Smooth muscle cell (in vitro differentiated cells): ENCODE data around the gene CISH. TPM values are rescaled to one million over a fixed set of nuclear protein-coding genes. Genes with fewer than 3 reads are reported as not detected.
A peak's percentile ranks its signal among the peaks of the same experiment; 100 is the strongest.

Experiments
- DNase-seq: peaks from one replicate; lab custom pipeline; 2025; ENCODE audit not compliant: unreplicated experiment; lab: John Stamatoyannopoulos, UW
- H2AFZ ChIP-seq: fragments of 200-600 bp; sonication (generic); 2 replicates; pipeline ENCODE4 v1.6.0; 2016; ENCODE audit warnings: antibody characterized with exemption, low read depth, mild to moderate bottlenecking
- H3F3A ChIP-seq: fragments of 200-600 bp; sonication (generic); 2 replicates; pipeline ENCODE4 v1.6.0; 2017; ENCODE audit warnings: antibody characterized with exemption, low read depth
- H3K27ac ChIP-seq: fragments of 200-600 bp; sonication (generic); 2 replicates; pipeline ENCODE4 v1.5.1; 2016; ENCODE audit warnings: low read depth, mild to moderate bottlenecking
- H3K27me3 ChIP-seq: fragments of 200-600 bp; sonication (generic); 2 replicates; pipeline ENCODE4 v1.6.1; 2016; ENCODE audit warnings: low read depth, mild to moderate bottlenecking
- H3K36me3 ChIP-seq: fragments of 200-600 bp; sonication (generic); 2 replicates; pipeline ENCODE4 v1.5.1; 2016; ENCODE audit warnings: low read depth
- H3K4me1 ChIP-seq: fragments of 200-600 bp; sonication (generic); 2 replicates; pipeline ENCODE4 v1.5.1; 2016; ENCODE audit warnings: low read depth
- H3K4me2 ChIP-seq: fragments of 200-600 bp; sonication (generic); 2 replicates; pipeline ENCODE4 v1.6.0; 2016; ENCODE audit warnings: mild to moderate bottlenecking
- H3K4me3 ChIP-seq: fragments of 200-600 bp; sonication (generic); 2 replicates; pipeline ENCODE4 v1.5.1; 2016; ENCODE audit warnings: mild to moderate bottlenecking
- H3K79me2 ChIP-seq: fragments of 200-600 bp; sonication (generic); 2 replicates; pipeline ENCODE4 v1.6.0; 2016; ENCODE audit warnings: low read depth, mild to moderate bottlenecking
- H3K9ac ChIP-seq: fragments of 200-600 bp; sonication (generic); 2 replicates; pipeline ENCODE4 v1.6.0; 2016; ENCODE audit warnings: low read depth
- H3K9me3 ChIP-seq: fragments of 200-600 bp; sonication (generic); replicated peaks from 2 replicates; pipeline ENCODE4 v1.5.1; 2016; ENCODE audit warnings: low read depth
- H4K20me1 ChIP-seq: fragments of 200-600 bp; sonication (generic); 2 replicates; pipeline ENCODE4 v1.6.0; 2016; ENCODE audit warnings: low read depth
- WGBS: methylation state at CpG from one replicate; pipeline ENCODE4 v1.1.7; 2016; ENCODE audit warnings: low lambda C conversion rate; 5-methylcytosine and 5-hydroxymethylcytosine counted together
- polyA plus RNA-seq: library from polyadenylated mRNA; unstranded; fragments of >200 nt; fragmentation: Nextera tagmentation; extraction: Ambion mirVana; gene quantifications from 2 replicates; pipeline ENCODE4 v1.2.1, GENCODE V29; 2016
- total RNA-seq: library from RNA; depleted of rRNA; stranded (reverse); fragments of >200 nt; gene quantifications from 2 replicates; pipeline ENCODE4 v1.2.3, GENCODE V29; 2014
- TF ChIP-seq, protein P1 (sequence below): fragments of 200-600 bp; sonication (generic); IDR thresholded peaks from 2 replicates; pipeline ENCODE4 v1.5.1; 2017; ENCODE audit warnings: borderline replicate concordance, mild to moderate bottlenecking, antibody characterized with exemption; ENCODE audit not compliant: insufficient read depth, poor library complexity, severe bottlenecking

Gene CISH
- total and polyA plus RNA-seq, 2 experiments from 2014 or later, result 1.8 to 15.9 TPM

DNA sequence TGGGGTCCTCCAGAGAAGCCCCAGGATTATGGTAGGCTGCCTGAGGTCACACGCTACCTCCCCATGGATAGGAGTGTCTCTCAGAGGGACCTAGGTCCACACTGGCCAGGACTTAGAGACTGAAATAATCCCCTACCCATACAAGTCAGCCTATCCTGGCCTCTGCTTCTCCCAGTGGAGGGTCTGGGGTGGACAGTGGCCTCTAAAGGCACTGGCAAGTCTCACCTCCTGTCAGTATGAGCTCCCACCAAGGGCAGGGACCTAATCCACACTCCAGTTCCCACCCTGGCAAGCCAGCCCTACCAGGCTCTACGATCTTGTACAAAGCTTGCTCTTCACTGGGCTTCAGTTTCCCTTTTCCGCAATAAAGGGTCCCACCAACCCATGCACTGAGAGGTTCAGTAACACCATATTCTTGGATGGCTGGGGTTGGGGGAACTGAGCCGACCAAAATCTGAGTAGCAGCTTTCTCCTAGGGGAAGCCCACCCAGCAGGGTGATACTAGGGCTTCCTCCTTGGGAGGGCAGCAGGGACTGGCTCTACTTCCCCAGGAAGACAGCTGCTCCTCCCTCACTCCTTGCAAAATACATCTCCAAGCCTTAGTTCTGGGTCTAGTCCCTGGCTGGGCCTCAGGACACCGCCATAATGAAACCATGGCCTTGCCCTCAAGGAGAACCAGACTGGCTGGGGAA, 2.4 kb downstream of the CISH start:
- WGBS, result 98% methylated on average over 5 of the region's 5 CpGs
- DNase-seq, result no peak
- Histone ChIP-seq H3K27ac (no peak overlapping the region), H3K4me2 (peak overlapping the region; percentile 93), H3K4me1 (no peaks in the 10 kb centered on the region), H3K36me3 (no peaks in the 10 kb centered on the region), H3K79me2 (peaks cover 14% of the 10 kb centered on the region), H2AFZ (no peak overlapping the region), H3K27me3 (no peaks in the 10 kb centered on the region), H3K9ac (no peak overlapping the region), H3K9me3 (no peaks in the 10 kb centered on the region), H4K20me1 (peaks cover 9% of the 10 kb centered on the region), H3F3A (no peaks in the 10 kb centered on the region), H3K4me3 (no peak overlapping the region)
- TF ChIP-seq, protein P1, sequence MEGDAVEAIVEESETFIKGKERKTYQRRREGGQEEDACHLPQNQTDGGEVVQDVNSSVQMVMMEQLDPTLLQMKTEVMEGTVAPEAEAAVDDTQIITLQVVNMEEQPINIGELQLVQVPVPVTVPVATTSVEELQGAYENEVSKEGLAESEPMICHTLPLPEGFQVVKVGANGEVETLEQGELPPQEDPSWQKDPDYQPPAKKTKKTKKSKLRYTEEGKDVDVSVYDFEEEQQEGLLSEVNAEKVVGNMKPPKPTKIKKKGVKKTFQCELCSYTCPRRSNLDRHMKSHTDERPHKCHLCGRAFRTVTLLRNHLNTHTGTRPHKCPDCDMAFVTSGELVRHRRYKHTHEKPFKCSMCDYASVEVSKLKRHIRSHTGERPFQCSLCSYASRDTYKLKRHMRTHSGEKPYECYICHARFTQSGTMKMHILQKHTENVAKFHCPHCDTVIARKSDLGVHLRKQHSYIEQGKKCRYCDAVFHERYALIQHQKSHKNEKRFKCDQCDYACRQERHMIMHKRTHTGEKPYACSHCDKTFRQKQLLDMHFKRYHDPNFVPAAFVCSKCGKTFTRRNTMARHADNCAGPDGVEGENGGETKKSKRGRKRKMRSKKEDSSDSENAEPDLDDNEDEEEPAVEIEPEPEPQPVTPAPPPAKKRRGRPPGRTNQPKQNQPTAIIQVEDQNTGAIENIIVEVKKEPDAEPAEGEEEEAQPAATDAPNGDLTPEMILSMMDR, result no peak

DNA sequence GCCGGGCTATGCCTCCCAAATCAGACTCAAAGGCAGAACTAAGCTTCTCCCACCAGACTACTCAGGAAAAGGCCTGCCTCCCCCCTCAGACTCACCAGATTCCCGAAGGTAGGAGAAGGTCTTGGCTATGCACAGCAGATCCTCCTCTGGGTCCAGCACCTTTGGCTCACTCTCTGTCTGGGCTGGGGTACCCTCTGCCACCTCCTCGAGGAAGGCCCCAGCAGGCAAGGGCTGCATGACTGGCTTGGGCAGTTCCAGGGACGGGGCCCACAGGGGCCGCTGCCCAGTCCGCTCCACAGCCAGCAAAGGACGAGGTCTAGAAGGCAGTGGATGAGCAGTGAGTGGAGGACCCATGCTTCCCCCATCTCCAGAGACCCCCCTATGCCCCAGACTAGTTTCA, 3.3 kb downstream of the CISH start:
- Histone ChIP-seq H3K9me3 (no peaks in the 10 kb centered on the region), H3K4me2 (no peak overlapping the region), H3K9ac (no peak overlapping the region), H3K27ac (no peak overlapping the region), H3K27me3 (no peaks in the 10 kb centered on the region), H3K79me2 (peaks cover 14% of the 10 kb centered on the region), H4K20me1 (peaks cover 9% of the 10 kb centered on the region), H3K36me3 (no peaks in the 10 kb centered on the region), H3K4me3 (no peak overlapping the region), H3F3A (no peaks in the 10 kb centered on the region), H3K4me1 (no peaks in the 10 kb centered on the region), H2AFZ (no peak overlapping the region)
- TF ChIP-seq, protein P1, result no peak
- WGBS, result 97% methylated on average over 7 of the region's 7 CpGs
- no peak for DNase-seq

DNA sequence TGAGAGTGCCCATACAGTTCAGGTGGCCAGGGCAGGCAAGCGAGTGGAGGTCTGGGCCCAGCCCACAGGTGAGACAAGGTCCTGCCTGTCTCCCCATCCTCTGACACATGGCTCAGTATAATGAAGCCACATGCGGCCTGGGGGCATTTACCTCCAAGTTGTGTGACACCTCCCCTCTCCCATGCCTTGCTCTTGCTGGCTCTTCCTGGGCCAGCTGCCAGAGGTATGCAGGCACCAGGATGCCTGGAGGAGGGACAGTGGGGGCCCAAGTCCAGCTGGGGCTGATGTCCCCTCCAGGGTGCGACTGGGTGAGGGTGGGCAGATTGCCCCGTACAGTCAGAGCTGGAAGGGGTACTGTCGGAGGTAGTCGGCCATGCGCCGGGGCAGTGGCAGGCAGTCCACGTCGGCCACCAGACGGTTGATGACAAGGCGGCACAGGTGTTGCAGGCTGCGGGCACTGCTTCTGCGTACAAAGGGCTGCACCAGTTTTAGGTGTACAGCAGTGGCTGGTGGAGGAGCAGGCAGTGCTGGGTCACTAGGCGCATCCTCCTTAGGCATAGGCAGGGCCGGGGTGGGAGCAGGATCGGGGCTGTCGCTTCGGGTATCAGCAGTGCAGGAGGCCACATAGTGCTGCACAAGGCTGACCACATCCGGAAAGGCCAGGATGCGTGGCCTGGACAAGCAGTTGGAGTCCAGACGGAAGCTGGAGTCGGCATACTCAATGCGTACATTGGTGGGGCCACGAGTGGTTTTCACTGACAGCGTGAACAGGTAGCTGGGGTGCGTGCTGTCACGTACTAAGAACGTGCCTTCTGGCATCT, 4.1 kb downstream of the CISH start:
- H3K79me2 ChIP-seq, result peaks cover 14% of the 10 kb centered on the region
- no peaks in the 10 kb centered on the region for H3K9me3 ChIP-seq
- no peak overlapping the region for H3K9ac ChIP-seq
- H4K20me1 ChIP-seq, result peaks cover 9% of the 10 kb centered on the region
- WGBS, result 96% methylated on average over 26 of the region's 29 CpGs
- no peak for DNase-seq
- H2AFZ ChIP-seq, result no peak overlapping the region
- no peaks in the 10 kb centered on the region for H3K36me3 ChIP-seq
- H3K4me2 ChIP-seq, result no peak overlapping the region
- TF ChIP-seq, protein P1, result no peak
- H3K4me1 ChIP-seq, result no peaks in the 10 kb centered on the region
- H3K4me3 ChIP-seq, result no peak overlapping the region
- H3K27ac ChIP-seq, result no peak overlapping the region
- H3K27me3 ChIP-seq, result no peaks in the 10 kb centered on the region
- H3F3A ChIP-seq, result peaks cover 2% of the 10 kb centered on the region
